ENCODE measurements around the gene UBAP2L. TPM values are rescaled to one million over a fixed set of nuclear protein-coding genes. Genes with fewer than 3 reads are reported as not detected.

UBAP2L gene, protein sequence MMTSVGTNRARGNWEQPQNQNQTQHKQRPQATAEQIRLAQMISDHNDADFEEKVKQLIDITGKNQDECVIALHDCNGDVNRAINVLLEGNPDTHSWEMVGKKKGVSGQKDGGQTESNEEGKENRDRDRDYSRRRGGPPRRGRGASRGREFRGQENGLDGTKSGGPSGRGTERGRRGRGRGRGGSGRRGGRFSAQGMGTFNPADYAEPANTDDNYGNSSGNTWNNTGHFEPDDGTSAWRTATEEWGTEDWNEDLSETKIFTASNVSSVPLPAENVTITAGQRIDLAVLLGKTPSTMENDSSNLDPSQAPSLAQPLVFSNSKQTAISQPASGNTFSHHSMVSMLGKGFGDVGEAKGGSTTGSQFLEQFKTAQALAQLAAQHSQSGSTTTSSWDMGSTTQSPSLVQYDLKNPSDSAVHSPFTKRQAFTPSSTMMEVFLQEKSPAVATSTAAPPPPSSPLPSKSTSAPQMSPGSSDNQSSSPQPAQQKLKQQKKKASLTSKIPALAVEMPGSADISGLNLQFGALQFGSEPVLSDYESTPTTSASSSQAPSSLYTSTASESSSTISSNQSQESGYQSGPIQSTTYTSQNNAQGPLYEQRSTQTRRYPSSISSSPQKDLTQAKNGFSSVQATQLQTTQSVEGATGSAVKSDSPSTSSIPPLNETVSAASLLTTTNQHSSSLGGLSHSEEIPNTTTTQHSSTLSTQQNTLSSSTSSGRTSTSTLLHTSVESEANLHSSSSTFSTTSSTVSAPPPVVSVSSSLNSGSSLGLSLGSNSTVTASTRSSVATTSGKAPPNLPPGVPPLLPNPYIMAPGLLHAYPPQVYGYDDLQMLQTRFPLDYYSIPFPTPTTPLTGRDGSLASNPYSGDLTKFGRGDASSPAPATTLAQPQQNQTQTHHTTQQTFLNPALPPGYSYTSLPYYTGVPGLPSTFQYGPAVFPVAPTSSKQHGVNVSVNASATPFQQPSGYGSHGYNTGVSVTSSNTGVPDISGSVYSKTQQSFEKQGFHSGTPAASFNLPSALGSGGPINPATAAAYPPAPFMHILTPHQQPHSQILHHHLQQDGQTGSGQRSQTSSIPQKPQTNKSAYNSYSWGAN
- 166 TPM for polyA plus RNA-seq (2013, experiment 1 of 2)
- polyA plus RNA-seq (2013, experiment 2 of 2): 150 TPM

- H3K4me1 ChIP-seq (ENCODE audit: insufficient read depth, low read length): peaks cover 29% of the 10 kb centered on the region
- peak within 1 kb of the TSS; percentile 91 for H3K4me3 ChIP-seq (ENCODE audit: low read length)
- no peaks in the 10 kb centered on the region for H3K27me3 ChIP-seq (ENCODE audit: insufficient read depth, low read length)
- WGBS: under 1% methylated on average over 73 of the region's 73 CpGs
- H3K9me3 ChIP-seq (ENCODE audit: insufficient read depth, low read depth, low read length): no peaks in the 10 kb centered on the region
- peak within 1 kb of the TSS; percentile 99 for H3K9ac ChIP-seq (ENCODE audit: low read depth, low read length)
- H3K36me3 ChIP-seq (ENCODE audit: insufficient read depth, low read length): peaks cover 47% of the 10 kb centered on the region
- H3K27ac ChIP-seq (ENCODE audit: low read depth, low read length): peak within 1 kb of the TSS; percentile 100
Observed at GRCh38 chr1:154220071-154220969, at the start of gene UBAP2L. TSS of gene UBAP2L (plus strand) at chr1:154220955. CDS start at chr1:154225124, 4,169 bp downstream.

DNA sequence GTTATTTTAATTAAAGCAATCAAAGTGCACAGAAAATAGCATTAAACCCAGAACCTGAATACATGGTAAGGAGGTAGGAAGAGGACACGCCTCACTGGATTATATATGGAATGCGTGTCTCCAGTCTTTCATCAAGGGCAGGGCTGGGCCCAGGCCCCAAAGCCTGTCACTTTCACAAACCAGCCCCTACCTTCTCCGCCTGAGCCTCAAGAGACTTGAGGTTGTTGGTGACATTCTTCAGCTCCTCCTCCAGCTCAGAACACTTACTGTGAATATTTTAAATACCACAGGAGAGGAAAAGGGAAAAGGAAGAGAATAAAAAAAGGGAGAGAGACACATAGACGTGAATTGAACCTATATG lies 49.6 kb upstream of the UBAP2L start:
- Histone ChIP-seq H3K4me1 (ENCODE audit: insufficient read depth, low read length) (no peaks in the 10 kb centered on the region), H3K4me3 (ENCODE audit: low read length) (no peak overlapping the region), H3K9me3 (ENCODE audit: insufficient read depth, low read depth, low read length) (no peaks in the 10 kb centered on the region), H3K36me3 (ENCODE audit: insufficient read depth, low read length) (peaks cover 92% of the 10 kb centered on the region), H3K27ac (ENCODE audit: low read depth, low read length) (no peak overlapping the region), H3K27me3 (ENCODE audit: insufficient read depth, low read length) (no peaks in the 10 kb centered on the region), H3K9ac (ENCODE audit: low read depth, low read length) (no peak overlapping the region)
- WGBS: 95% methylated on average over 4 of the region's 4 CpGs

DNA sequence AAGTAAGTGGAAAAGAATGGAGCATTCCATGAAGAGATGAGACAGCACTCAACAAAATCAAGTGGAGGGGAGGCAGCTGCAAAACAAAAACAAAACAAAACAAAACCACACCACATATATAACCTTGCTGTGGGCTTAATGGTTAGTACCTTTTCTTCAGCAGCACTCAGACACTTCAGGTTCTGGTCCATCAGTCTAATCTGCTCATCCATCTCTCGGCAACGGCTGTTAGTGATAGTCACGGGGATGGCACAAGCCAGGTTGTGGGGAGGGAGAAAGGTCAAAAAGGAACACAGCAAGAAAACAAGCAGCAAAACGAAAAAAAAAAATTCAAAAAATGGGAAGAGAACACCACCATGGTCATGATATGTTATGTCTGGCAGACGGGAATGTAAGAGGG lies 48.9 kb upstream of the UBAP2L start:
- no peaks in the 10 kb centered on the region for H3K27me3 ChIP-seq (ENCODE audit: insufficient read depth, low read length)
- H3K27ac ChIP-seq (ENCODE audit: low read depth, low read length): no peak overlapping the region
- H3K4me3 ChIP-seq (ENCODE audit: low read length): no peak overlapping the region
- peaks cover 92% of the 10 kb centered on the region for H3K36me3 ChIP-seq (ENCODE audit: insufficient read depth, low read length)
- H3K4me1 ChIP-seq (ENCODE audit: insufficient read depth, low read length): no peaks in the 10 kb centered on the region
- 97% methylated on average over 5 of the region's 5 CpGs for WGBS
- no peak overlapping the region for H3K9ac ChIP-seq (ENCODE audit: low read depth, low read length)
- no peaks in the 10 kb centered on the region for H3K9me3 ChIP-seq (ENCODE audit: insufficient read depth, low read depth, low read length)

DNA sequence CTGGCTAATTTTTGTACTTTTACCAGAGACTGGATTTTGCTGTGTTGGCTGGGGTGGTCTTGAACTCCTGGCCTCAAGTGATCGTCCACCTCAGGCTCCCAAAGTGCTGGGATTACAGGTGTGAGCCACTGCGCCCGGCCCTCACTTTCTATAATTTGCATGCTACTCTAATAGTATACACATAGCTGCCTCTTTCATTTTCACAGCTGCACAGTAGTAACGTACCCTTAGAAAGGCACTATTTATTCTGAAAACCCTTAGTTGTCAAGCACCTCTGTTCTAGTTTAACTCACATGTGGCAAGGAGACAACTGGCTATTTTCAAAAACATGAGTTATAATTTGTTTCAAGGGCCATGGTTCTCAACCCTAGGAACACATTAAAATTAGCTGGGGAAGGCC lies 46.1 kb upstream of the UBAP2L start:
- H3K27ac ChIP-seq (ENCODE audit: low read depth, low read length): no peak overlapping the region
- no peak overlapping the region for H3K4me3 ChIP-seq (ENCODE audit: low read length)
- H3K9ac ChIP-seq (ENCODE audit: low read depth, low read length): no peak overlapping the region
- no peaks in the 10 kb centered on the region for H3K9me3 ChIP-seq (ENCODE audit: insufficient read depth, low read depth, low read length)
- peaks cover 89% of the 10 kb centered on the region for H3K36me3 ChIP-seq (ENCODE audit: insufficient read depth, low read length)
- peaks cover 17% of the 10 kb centered on the region for H3K4me1 ChIP-seq (ENCODE audit: insufficient read depth, low read length)
- WGBS: 92% methylated on average over 4 of the region's 4 CpGs
- H3K27me3 ChIP-seq (ENCODE audit: insufficient read depth, low read length): no peaks in the 10 kb centered on the region

DNA sequence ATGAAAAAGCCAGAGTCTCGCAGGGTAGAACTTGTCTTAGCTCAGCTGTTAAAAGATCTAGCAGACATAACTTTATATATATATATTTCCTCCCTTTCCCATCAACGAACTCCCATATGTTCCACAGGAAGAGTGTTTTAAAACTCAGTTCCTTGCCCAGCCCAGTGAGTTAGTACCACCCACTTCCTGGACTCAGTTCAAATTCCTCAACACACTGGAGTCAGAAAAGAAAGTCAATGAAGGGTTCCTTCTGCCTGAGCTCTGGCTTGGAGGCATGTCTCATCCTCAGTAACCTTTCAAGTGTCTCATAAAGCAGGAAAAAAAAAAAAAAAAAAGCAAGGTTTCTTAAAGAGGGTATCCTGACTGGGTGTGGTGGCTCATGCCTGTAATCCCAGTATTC lies 44.4 kb upstream of the UBAP2L start:
- H3K4me3 ChIP-seq (ENCODE audit: low read length): no peak overlapping the region
- 94% methylated on average over 2 of the region's 2 CpGs for WGBS
- no peak overlapping the region for H3K9ac ChIP-seq (ENCODE audit: low read depth, low read length)
- H3K27me3 ChIP-seq (ENCODE audit: insufficient read depth, low read length): no peaks in the 10 kb centered on the region
- H3K27ac ChIP-seq (ENCODE audit: low read depth, low read length): no peak overlapping the region
- H3K9me3 ChIP-seq (ENCODE audit: insufficient read depth, low read depth, low read length): no peaks in the 10 kb centered on the region
- peaks cover 32% of the 10 kb centered on the region for H3K4me1 ChIP-seq (ENCODE audit: insufficient read depth, low read length)
- H3K36me3 ChIP-seq (ENCODE audit: insufficient read depth, low read length): peaks cover 78% of the 10 kb centered on the region

GRCh38 chr1:154178013-154178412 lies 42.7 kb upstream of the UBAP2L start:
- Histone ChIP-seq H3K4me1 (ENCODE audit: insufficient read depth, low read length) (peaks cover 34% of the 10 kb centered on the region), H3K9ac (ENCODE audit: low read depth, low read length) (no peak overlapping the region), H3K4me3 (ENCODE audit: low read length) (no peak overlapping the region), H3K36me3 (ENCODE audit: insufficient read depth, low read length) (peaks cover 61% of the 10 kb centered on the region), H3K27me3 (ENCODE audit: insufficient read depth, low read length) (no peaks in the 10 kb centered on the region), H3K9me3 (ENCODE audit: insufficient read depth, low read depth, low read length) (no peaks in the 10 kb centered on the region), H3K27ac (ENCODE audit: low read depth, low read length) (no peak overlapping the region)
- 96% methylated on average over 2 of the region's 2 CpGs for WGBS

DNA sequence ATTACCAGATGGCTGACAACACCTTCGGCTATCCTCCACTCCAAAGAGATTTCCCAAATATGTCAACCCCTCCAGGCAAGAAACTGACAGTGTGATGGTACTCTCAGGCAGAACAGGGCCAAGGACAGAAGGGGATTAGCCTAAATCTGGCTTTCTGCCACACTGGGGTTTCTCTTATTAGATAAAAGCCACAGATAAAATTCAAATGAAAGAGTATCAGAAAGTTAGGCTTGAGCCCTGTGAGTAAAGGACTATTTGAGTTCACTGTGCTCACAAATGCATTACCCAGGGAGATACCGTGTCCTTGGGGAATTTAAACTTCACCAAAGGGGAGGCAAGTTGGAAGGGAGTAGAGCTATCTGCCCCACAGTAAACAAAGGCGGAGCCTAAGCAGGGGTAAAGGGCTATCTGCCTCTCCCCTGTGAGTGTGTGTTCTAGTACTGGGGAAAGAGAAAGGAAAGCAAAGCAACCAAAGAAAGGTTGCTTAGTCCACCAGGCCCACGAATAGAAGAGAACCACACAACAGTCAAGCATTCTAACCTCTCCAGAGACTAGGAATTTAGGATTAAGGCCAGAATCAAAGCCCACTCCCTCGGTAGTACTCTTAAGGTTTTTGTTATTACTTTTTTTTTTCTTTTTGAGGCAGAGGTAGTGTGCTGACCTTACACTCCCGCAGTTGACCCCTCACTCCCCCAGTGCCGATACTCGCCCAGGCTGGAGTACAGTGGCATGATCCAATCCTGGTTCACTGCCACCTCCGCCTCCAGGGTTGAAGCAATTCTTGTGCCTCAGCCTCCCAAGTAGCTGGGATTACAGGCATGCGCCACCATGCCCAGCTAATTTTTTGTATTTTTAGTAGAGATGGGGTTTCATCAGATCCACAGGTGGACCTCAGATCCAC lies 41.6 kb upstream of the UBAP2L start:
- peak overlapping the region; percentile 27; the same call in 1 of the 2 replicates for H3K27ac ChIP-seq (ENCODE audit: low read depth, low read length)
- no peaks in the 10 kb centered on the region for H3K27me3 ChIP-seq (ENCODE audit: insufficient read depth, low read length)
- H3K4me1 ChIP-seq (ENCODE audit: insufficient read depth, low read length): peaks cover 34% of the 10 kb centered on the region
- no peak overlapping the region for H3K9ac ChIP-seq (ENCODE audit: low read depth, low read length)
- H3K4me3 ChIP-seq (ENCODE audit: low read length): peak overlapping the region; percentile 16
- H3K9me3 ChIP-seq (ENCODE audit: insufficient read depth, low read depth, low read length): no peaks in the 10 kb centered on the region
- 86% methylated on average over 8 of the region's 10 CpGs for whole genome bisulfite sequencing
- peaks cover 54% of the 10 kb centered on the region for H3K36me3 ChIP-seq (ENCODE audit: insufficient read depth, low read length)

GRCh38 chr1:154179946-154180687 lies 40.6 kb upstream of the UBAP2L start:
- H3K4me3 ChIP-seq (ENCODE audit: low read length): peak overlapping the region; percentile 97
- H3K4me1 ChIP-seq (ENCODE audit: insufficient read depth, low read length): peaks cover 34% of the 10 kb centered on the region
- no peaks in the 10 kb centered on the region for H3K9me3 ChIP-seq (ENCODE audit: insufficient read depth, low read depth, low read length)
- H3K27me3 ChIP-seq (ENCODE audit: insufficient read depth, low read length): no peaks in the 10 kb centered on the region
- 74% methylated on average over 3 of the region's 3 CpGs for WGBS
- H3K9ac ChIP-seq (ENCODE audit: low read depth, low read length): no peak overlapping the region
- peaks cover 47% of the 10 kb centered on the region for H3K36me3 ChIP-seq (ENCODE audit: insufficient read depth, low read length)
- H3K27ac ChIP-seq (ENCODE audit: low read depth, low read length): peak overlapping the region; percentile 27; the same call in 1 of the 2 replicates

DNA sequence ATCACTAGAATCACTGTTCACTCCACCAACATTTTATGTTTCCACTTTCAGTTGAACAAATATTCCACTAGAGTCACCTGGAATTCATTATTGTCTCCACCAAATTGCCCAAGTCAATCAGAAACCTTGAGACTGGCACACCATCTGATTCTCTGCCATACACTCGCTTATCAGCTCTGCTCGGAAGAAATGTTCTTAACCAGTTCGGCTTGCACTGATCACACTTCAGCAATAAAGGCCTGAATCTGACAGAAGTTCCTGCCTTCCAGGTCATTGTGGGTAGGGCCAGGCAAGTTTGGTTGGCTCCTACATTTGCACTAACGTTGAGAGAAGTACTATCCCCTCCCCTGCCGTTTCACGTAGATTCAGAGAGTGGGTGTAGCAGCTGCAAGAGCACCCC lies 38.8 kb upstream of the UBAP2L start:
- peak overlapping the region; percentile 97 for H3K4me3 ChIP-seq (ENCODE audit: low read length)
- WGBS: 4% methylated on average over 6 of the region's 6 CpGs
- H3K4me1 ChIP-seq (ENCODE audit: insufficient read depth, low read length): peaks cover 49% of the 10 kb centered on the region
- no peaks in the 10 kb centered on the region for H3K27me3 ChIP-seq (ENCODE audit: insufficient read depth, low read length)
- no peaks in the 10 kb centered on the region for H3K9me3 ChIP-seq (ENCODE audit: insufficient read depth, low read depth, low read length)
- H3K36me3 ChIP-seq (ENCODE audit: insufficient read depth, low read length): peaks cover 29% of the 10 kb centered on the region
- H3K27ac ChIP-seq (ENCODE audit: low read depth, low read length): peak overlapping the region; percentile 79; the same call in 1 of the 2 replicates
- H3K9ac ChIP-seq (ENCODE audit: low read depth, low read length): peak overlapping the region; percentile 83

Measured in HUES64 (cell line).